Neural crest cell (in vitro differentiated cells): ENCODE results near the gene NT5C2. TPM values are rescaled to one million over a fixed set of nuclear protein-coding genes. Genes with fewer than 3 reads are reported as not detected.
"Not testable (repeated sequence)": the region's sequence is repeated elsewhere in the genome, so short reads cannot be mapped to it uniquely, and the experiment has no call there.

Source experiments
- DNase-seq: peaks from one replicate; pipeline ENCODE4 v3.0.0; 2021; ENCODE audit warnings: low read depth, mixed read lengths, low spot score
- H3K27ac Mint-ChIP-seq: one replicate; pipeline ENCODE4 v1.8.0; 2021; ENCODE audit warnings: mild to moderate bottlenecking, mixed read lengths; ENCODE audit not compliant: unreplicated experiment
- H3K27me3 Mint-ChIP-seq: 2 replicates; pipeline ENCODE4 v1.8.0; 2021; ENCODE audit warnings: low read depth, mild to moderate bottlenecking, mixed read lengths
- H3K36me3 Mint-ChIP-seq: 2 replicates; pipeline ENCODE4 v1.8.0; 2021; ENCODE audit warnings: low read depth, mild to moderate bottlenecking, mixed read lengths
- H3K4me1 Mint-ChIP-seq: 2 replicates; pipeline ENCODE4 v1.8.0; 2021; ENCODE audit warnings: mixed read lengths
- H3K4me3 Mint-ChIP-seq: one replicate; pipeline ENCODE4 v1.8.0; 2021; ENCODE audit warnings: mild to moderate bottlenecking, mixed read lengths
- H3K9me3 Mint-ChIP-seq: 2 replicates; pipeline ENCODE4 v1.8.0; 2021; ENCODE audit warnings: mixed read lengths
- CTCF ChIP-seq: fragments of 200-600 bp; sonication (generic); conservative IDR thresholded peaks from 2 replicates; pipeline ENCODE4 v1.5.0; 2021; ENCODE audit warnings: antibody characterized with exemption, mild to moderate bottlenecking
- total RNA-seq: library from RNA; stranded (reverse); gene quantifications from 2 replicates; pipeline ENCODE4 v1.2.1, GENCODE V29; 2021

Gene NT5C2
- total RNA-seq, 1 donor from 2014 or later, result 71.3 TPM

DNA sequence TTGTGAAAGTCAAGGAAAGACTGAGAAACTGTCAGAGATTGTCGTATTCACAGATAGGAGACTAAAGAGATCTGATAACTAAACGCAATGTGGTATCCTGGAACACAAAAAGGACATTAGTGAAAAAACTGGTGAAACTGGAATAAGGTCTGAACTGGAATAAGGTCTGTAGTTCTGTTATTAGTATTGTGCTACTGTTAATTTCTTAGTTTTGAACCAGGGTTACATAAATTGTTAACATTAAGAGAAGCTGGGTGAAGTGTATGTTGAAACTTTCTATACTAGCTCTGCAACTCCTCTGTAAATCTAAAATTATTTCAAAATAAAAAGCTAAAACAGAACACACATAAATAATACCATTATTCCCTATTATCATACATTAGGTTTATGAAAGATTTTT lies 3.4 kb upstream of the NT5C2 start:
- Mint-ChIP-seq H3K27me3 (no peaks in the 10 kb centered on the region), H3K4me1 (peaks cover 21% of the 10 kb centered on the region), H3K27ac (no peak overlapping the region), H3K9me3 (no peaks in the 10 kb centered on the region), H3K36me3 (no peaks in the 10 kb centered on the region), H3K4me3 (no peak overlapping the region)
- DNase-seq, result no peak
- no peak for TF ChIP-seq CTCF

GRCh38 chr10:103193820-103194529 lies 903 bp upstream of the NT5C2 start:
- peaks cover 36% of the 10 kb centered on the region for H3K4me1 Mint-ChIP-seq
- H3K36me3 Mint-ChIP-seq, result no peaks in the 10 kb centered on the region
- H3K27me3 Mint-ChIP-seq, result no peaks in the 10 kb centered on the region
- H3K9me3 Mint-ChIP-seq, result no peaks in the 10 kb centered on the region
- no peak for DNase-seq
- no peak overlapping the region for H3K27ac Mint-ChIP-seq
- H3K4me3 Mint-ChIP-seq, result peak overlapping the region; percentile 91
- TF ChIP-seq CTCF, result no peak

GRCh38 chr10:103192451-103193106 lies 493 bp downstream of the NT5C2 start:
- peak; percentile 63 for DNase-seq
- Mint-ChIP-seq H3K27ac (peak overlapping the region; percentile 94), H3K9me3 (no peaks in the 10 kb centered on the region), H3K4me1 (peaks cover 40% of the 10 kb centered on the region), H3K36me3 (no peaks in the 10 kb centered on the region), H3K27me3 (no peaks in the 10 kb centered on the region), H3K4me3 (peak overlapping the region; percentile 100)
- no peak for TF ChIP-seq CTCF

- DNase-seq, result no peak
- peak overlapping the region; percentile 94 for H3K27ac Mint-ChIP-seq
- TF ChIP-seq CTCF, result no peak
- no peaks in the 10 kb centered on the region for H3K36me3 Mint-ChIP-seq
- peaks cover 40% of the 10 kb centered on the region for H3K4me1 Mint-ChIP-seq
- no peaks in the 10 kb centered on the region for H3K27me3 Mint-ChIP-seq
- peak overlapping the region; percentile 100 for H3K4me3 Mint-ChIP-seq
- no peaks in the 10 kb centered on the region for H3K9me3 Mint-ChIP-seq
Measured at GRCh38 chr10:103192089-103192450, 1.0 kb downstream of the NT5C2 start.

DNA sequence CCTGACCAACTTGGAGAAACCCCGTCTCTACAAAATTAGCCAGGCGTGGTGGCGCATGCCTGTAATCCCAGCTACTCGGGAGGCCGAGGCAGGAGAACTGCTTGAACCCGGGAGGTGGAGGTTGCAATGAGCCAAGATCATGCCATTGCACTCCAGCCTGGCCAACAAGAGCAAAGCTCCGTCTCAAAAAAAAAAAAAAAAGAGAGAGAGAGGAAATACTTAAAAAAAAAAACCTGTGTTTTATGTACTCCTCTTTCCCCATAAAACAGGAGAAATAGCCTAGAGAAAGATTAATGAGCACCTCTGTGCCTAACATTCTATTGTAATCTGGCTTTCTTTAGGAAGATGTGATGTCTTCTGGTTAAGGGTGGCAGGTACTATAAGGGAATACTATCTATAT lies 1.9 kb downstream of the NT5C2 start:
- H3K27ac Mint-ChIP-seq, H3K9me3 Mint-ChIP-seq, DNase-seq, H3K36me3 Mint-ChIP-seq, H3K27me3 Mint-ChIP-seq: not testable (repeated sequence)
- H3K4me1 Mint-ChIP-seq, result peaks cover 40% of the 10 kb centered on the region
- peak overlapping the region; percentile 100 for H3K4me3 Mint-ChIP-seq

GRCh38 chr10:103188853-103189252 lies 4.2 kb downstream of the NT5C2 start:
- H3K4me3 Mint-ChIP-seq, result peak overlapping the region; percentile 68
- peaks cover 52% of the 10 kb centered on the region for H3K4me1 Mint-ChIP-seq
- H3K27ac Mint-ChIP-seq, result no peak overlapping the region

More at GRCh38 chr10:103188853-103189252, 4.2 kb downstream of the NT5C2 start:
- TF ChIP-seq CTCF, result no peak
- no peaks in the 10 kb centered on the region for H3K36me3 Mint-ChIP-seq
- no peaks in the 10 kb centered on the region for H3K27me3 Mint-ChIP-seq
- no peak for DNase-seq
- no peaks in the 10 kb centered on the region for H3K9me3 Mint-ChIP-seq
